H9 (cell line): ENCODE measurements around the gene MGAT5. TPM values are rescaled to one million over a fixed set of nuclear protein-coding genes. Genes with fewer than 3 reads are reported as not detected.

ENCODE experiments used
- DNase-seq: peaks from one replicate; pipeline ENCODE4 v3.0.0-alpha.2; 2017
- H2AFZ ChIP-seq: one replicate; pipeline ENCODE4 v1.6.1; 2013; ENCODE audit warnings: mild to moderate bottlenecking, low read length, control low read depth, moderate library complexity
- H2AK5ac ChIP-seq: 2 replicates; pipeline ENCODE4 v1.6.1; 2013; ENCODE audit warnings: low read length, control low read depth, mixed read lengths; ENCODE audit not compliant: insufficient read length
- H2BK120ac ChIP-seq: one replicate; pipeline ENCODE4 v1.6.1; 2013; ENCODE audit warnings: low read depth, mild to moderate bottlenecking, low read length, control low read depth, inconsistent platforms; ENCODE audit not compliant: poor library complexity, severe bottlenecking
- H2BK12ac ChIP-seq: 2 replicates; pipeline ENCODE4 v1.6.1; 2013; ENCODE audit warnings: low read length, control low read depth, mixed read lengths, low read depth; ENCODE audit not compliant: insufficient read length
- H2BK15ac ChIP-seq: 2 replicates; pipeline ENCODE4 v1.6.1; 2013; ENCODE audit warnings: low read depth, low read length, control low read depth
- H2BK20ac ChIP-seq: one replicate; pipeline ENCODE4 v1.6.1; 2013; ENCODE audit warnings: low read depth, mild to moderate bottlenecking, low read length, control low read depth, inconsistent platforms; ENCODE audit not compliant: poor library complexity, severe bottlenecking
- H2BK5ac ChIP-seq: 2 replicates; pipeline ENCODE4 v1.6.1; 2013; ENCODE audit warnings: low read length, control low read depth, mixed read lengths; ENCODE audit not compliant: insufficient read length
- H3K14ac ChIP-seq: 2 replicates; pipeline ENCODE4 v1.6.1; 2013; ENCODE audit warnings: low read length, control low read depth; ENCODE audit not compliant: insufficient read depth
- H3K18ac ChIP-seq: 2 replicates; pipeline ENCODE4 v1.6.1; 2013; ENCODE audit warnings: low read depth, mild to moderate bottlenecking, mixed read lengths, low read length, control low read depth; ENCODE audit not compliant: insufficient read length
- H3K23ac ChIP-seq: 2 replicates; pipeline ENCODE4 v1.6.1; 2013; ENCODE audit warnings: low read length, control low read depth, mixed read lengths, low read depth; ENCODE audit not compliant: insufficient read length
- H3K23me2 ChIP-seq: 2 replicates; pipeline ENCODE4 v1.6.1; 2013; ENCODE audit warnings: low read depth, mild to moderate bottlenecking, mixed read lengths, low read length, control low read depth; ENCODE audit not compliant: insufficient read length, poor library complexity, severe bottlenecking
- H3K27ac ChIP-seq: 2 replicates; pipeline ENCODE4 v1.5.1; 2013; ENCODE audit warnings: low read length, control low read depth, mixed read lengths, low read depth; ENCODE audit not compliant: insufficient read length
- H3K27me3 ChIP-seq: 2 replicates; pipeline ENCODE4 v1.6.1; 2013; ENCODE audit warnings: low read length, control low read depth, inconsistent platforms; ENCODE audit not compliant: insufficient read depth
- H3K4ac ChIP-seq: 2 replicates; pipeline ENCODE4 v1.6.1; 2013; ENCODE audit warnings: low read depth, mild to moderate bottlenecking, control low read depth, inconsistent platforms, low read length, moderate library complexity
- H3K4me1 ChIP-seq: 2 replicates; pipeline ENCODE4 v1.6.1; 2013; ENCODE audit warnings: low read length, control low read depth, inconsistent platforms; ENCODE audit not compliant: insufficient read depth
- H3K4me2 ChIP-seq: 2 replicates; pipeline ENCODE4 v1.6.1; 2013; ENCODE audit warnings: low read length, control low read depth, mixed read lengths; ENCODE audit not compliant: insufficient read length, insufficient read depth
- H3K56ac ChIP-seq: 2 replicates; pipeline ENCODE4 v1.6.1; 2013; ENCODE audit warnings: low read depth, mild to moderate bottlenecking, mixed read lengths, low read length, control low read depth; ENCODE audit not compliant: insufficient read length
- H3K79me1 ChIP-seq: 2 replicates; pipeline ENCODE4 v1.6.1; 2013; ENCODE audit warnings: low read depth, mild to moderate bottlenecking, moderate library complexity, low read length, control low read depth, inconsistent platforms; ENCODE audit not compliant: insufficient read depth, poor library complexity, severe bottlenecking
- H3K79me2 ChIP-seq: 2 replicates; pipeline ENCODE4 v1.6.1; 2013; ENCODE audit warnings: low read length, control low read depth, inconsistent platforms; ENCODE audit not compliant: insufficient read depth
- H3K9ac ChIP-seq: 2 replicates; pipeline ENCODE4 v1.6.1; 2013; ENCODE audit warnings: low read length, control low read depth, mixed read lengths; ENCODE audit not compliant: insufficient read length; ENCODE audit errors: extremely low read depth
- H3K9me3 ChIP-seq: one replicate; pipeline ENCODE4 v1.6.1; 2013; ENCODE audit warnings: low read depth, low read length, inconsistent platforms; ENCODE audit not compliant: control insufficient read depth
- H3T11ph ChIP-seq: one replicate; pipeline ENCODE4 v1.6.1; 2013; ENCODE audit warnings: mild to moderate bottlenecking, low read length, control low read depth, inconsistent platforms
- H4K20me1 ChIP-seq: one replicate; pipeline ENCODE4 v1.6.1; 2013; ENCODE audit not compliant: control insufficient read depth, insufficient read length, insufficient read depth
- H4K5ac ChIP-seq: 2 replicates; pipeline ENCODE4 v1.6.1; 2013; ENCODE audit warnings: low read depth, mild to moderate bottlenecking, mixed read lengths, low read length, control low read depth; ENCODE audit not compliant: insufficient read length
- H4K8ac ChIP-seq: replicated peaks from 2 replicates; pipeline ENCODE4 v1.6.1; 2013; ENCODE audit warnings: low read length, control low read depth, mixed read lengths, low read depth; ENCODE audit not compliant: insufficient read length
- H4K91ac ChIP-seq: 2 replicates; pipeline ENCODE4 v1.6.1; 2013; ENCODE audit warnings: low read depth, mild to moderate bottlenecking, moderate library complexity, mixed read lengths, low read length, control low read depth; ENCODE audit not compliant: insufficient read length
- H3K27ac Mint-ChIP-seq, 3 experiments: 2 replicates in 2 of 3; 3 replicates in 1 of 3; pipeline ENCODE4 v1.8.0; 2020 to 2021; ENCODE audit warnings: mixed read lengths in 3 of 3, mild to moderate bottlenecking in 1 of 3, moderate library complexity in 1 of 3
- H3K27me3 Mint-ChIP-seq: 2 replicates; pipeline ENCODE4 v1.8.0; 2021; ENCODE audit warnings: low read depth, mild to moderate bottlenecking, moderate library complexity, mixed read lengths
- H3K36me3 Mint-ChIP-seq, 3 experiments: 2 replicates in 2 of 3; 3 replicates in 1 of 3; pipeline ENCODE4 v1.8.0; 2020 to 2021; ENCODE audit warnings: low read depth in 3 of 3, mixed read lengths in 3 of 3; ENCODE audit not compliant: insufficient read depth in 1 of 3
- H3K4me1 Mint-ChIP-seq, 2 experiments: 2 replicates each; pipeline ENCODE4 v1.8.0; 2020; ENCODE audit warnings: mixed read lengths in 2 of 2
- H3K4me3 Mint-ChIP-seq, 2 experiments: 2 replicates in 1 of 2; 3 replicates in 1 of 2; pipeline ENCODE4 v1.8.0; 2020 to 2021; ENCODE audit warnings: mild to moderate bottlenecking in 2 of 2, mixed read lengths in 2 of 2, moderate library complexity in 1 of 2
- H3K9me3 Mint-ChIP-seq, 2 experiments: 2 replicates in 1 of 2; 3 replicates in 1 of 2; pipeline ENCODE4 v1.8.0; 2020; ENCODE audit warnings: mild to moderate bottlenecking in 2 of 2, mixed read lengths in 2 of 2, moderate library complexity in 1 of 2
- CTCF ChIP-seq: fragments of 200-600 bp; sonication (generic); conservative IDR thresholded peaks from 3 replicates; pipeline ENCODE4 v1.8.0; 2021; ENCODE audit warnings: antibody characterized with exemption, mild to moderate bottlenecking
- WGBS: extraction: QIAGEN DNeasy Blood & Tissue Kit; methylation state at CpG from one replicate; pipeline ENCODE4 v1.1.7; 2013; ENCODE audit warnings: missing lambda C conversion rate, low lambda C conversion rate, mixed read lengths; ENCODE audit not compliant: insufficient read length; ENCODE audit errors: extremely low coverage; 5-methylcytosine and 5-hydroxymethylcytosine counted together
- total RNA-seq: library from RNA; stranded (reverse); gene quantifications from 2 replicates; pipeline ENCODE4 v1.2.1, GENCODE V29; 2021

Gene MGAT5
- total RNA-seq, 1 experiment from 2014 or later = 25.7 TPM

GRCh38 chr2:134288814-134289213, 34.9 kb downstream of the MGAT5 start:
- Histone ChIP-seq H3K18ac (no peak overlapping the region), H2BK20ac (no peak overlapping the region), H3K4me2 (no peak overlapping the region), H2AK5ac (no peak overlapping the region), H3K27ac (no peak overlapping the region), H3T11ph (no peak overlapping the region), H3K79me1 (no peaks in the 10 kb centered on the region), H2BK15ac (no peak overlapping the region), H2BK12ac (no peak overlapping the region), H3K56ac (no peak overlapping the region), H3K23ac (no peak overlapping the region), H2BK120ac (no peak overlapping the region), H3K14ac (no peak overlapping the region), H2BK5ac (no peak overlapping the region), H2AFZ (no peak overlapping the region), H3K27me3 (no peaks in the 10 kb centered on the region), H4K91ac (no peak overlapping the region), H4K8ac (no peak overlapping the region), H3K79me2 (no peaks in the 10 kb centered on the region; the same call in 1 of the 2 replicates), H3K9ac (no peak overlapping the region), H3K4me1 (peaks cover 5% of the 10 kb centered on the region), H4K5ac (no peak overlapping the region), H3K9me3 (no peaks in the 10 kb centered on the region), H4K20me1 (no peaks in the 10 kb centered on the region), H3K4ac (no peak overlapping the region), H3K23me2 (no peaks in the 10 kb centered on the region)
- WGBS = no CpG with 5 or more reads among the region's 3 CpGs
- Mint-ChIP-seq H3K4me3 (no peak overlapping the region), H3K9me3 (no peaks in the 10 kb centered on the region), H3K36me3 (no peaks in the 10 kb centered on the region), H3K4me1 (peaks cover 9 to 13% of the 10 kb centered on the region in 2 experiments), H3K27me3 (no peaks in the 10 kb centered on the region), H3K27ac (no peak overlapping the region)
- no peak for TF ChIP-seq CTCF
- DNase-seq = no peak
